MCF 10A (cell line): Measurements from ENCODE around the gene COMMD10. TPM values are rescaled to one million over a fixed set of nuclear protein-coding genes. Genes with fewer than 3 reads are reported as not detected.

Experiments
- BruUV-seq: library from RNA; stranded (reverse); fragments of 400-500 nt; replicated peaks from 2 replicates; lab custom pipeline; 2021; lab: Mats Ljungman, UMichigan
- CTCF ChIA-PET: fragments of 300-600 bp; sonication (Branson Sonifier 250); formaldehyde crosslinking; extraction: SDS; loops from one replicate; lab custom pipeline; 2021; ENCODE audit warnings: antibody characterized with exemption, inconsistent platforms; lab: Yijun Ruan, JAX
- POLR2A ChIA-PET: fragments of 300-600, 350-650 bp; sonication (Branson Sonifier 250); formaldehyde crosslinking; extraction: SDS; loops from one replicate; lab custom pipeline; 2020; ENCODE audit warnings: antibody characterized with exemption, inconsistent platforms; lab: Yijun Ruan, JAX
- DNase-seq: peaks from one replicate; pipeline ENCODE4 v3.0.0-alpha.2; 2018; ENCODE audit not compliant: unreplicated experiment
- H3K27ac Mint-ChIP-seq: one replicate; pipeline ENCODE4 v1.8.0; 2022; ENCODE audit warnings: mild to moderate bottlenecking, low read depth, mixed read lengths; ENCODE audit not compliant: unreplicated experiment
- H3K27me3 Mint-ChIP-seq: one replicate; pipeline ENCODE4 v1.8.0; 2022; ENCODE audit warnings: mixed read lengths; ENCODE audit not compliant: insufficient read depth, unreplicated experiment
- H3K36me3 Mint-ChIP-seq: one replicate; pipeline ENCODE4 v1.8.0; 2022; ENCODE audit warnings: mild to moderate bottlenecking, moderate library complexity, mixed read lengths; ENCODE audit not compliant: insufficient read depth, unreplicated experiment
- H3K4me1 Mint-ChIP-seq: one replicate; pipeline ENCODE4 v1.8.0; 2022; ENCODE audit warnings: mixed read lengths; ENCODE audit not compliant: insufficient read depth, unreplicated experiment
- H3K4me3 Mint-ChIP-seq: one replicate; pipeline ENCODE4 v1.8.0; 2022; ENCODE audit warnings: mild to moderate bottlenecking, moderate library complexity, mixed read lengths; ENCODE audit not compliant: unreplicated experiment
- H3K9me3 Mint-ChIP-seq: one replicate; pipeline ENCODE4 v1.8.0; 2022; ENCODE audit warnings: mixed read lengths; ENCODE audit not compliant: unreplicated experiment
- CTCF ChIP-seq: fragments of 200-600 bp; IDR thresholded peaks from one replicate; pipeline ENCODE4 v1.8.0; 2022; ENCODE audit warnings: antibody characterized with exemption, mild to moderate bottlenecking; ENCODE audit not compliant: unreplicated experiment
- intact Hi-C: fragments of 100-400 bp; cut with micrococcal nuclease; formaldehyde crosslinking; loops from 2 replicates; pipeline ENCODE4 v1.14.1; 2022
- total RNA-seq: library from RNA; stranded (reverse); gene quantifications from 2 replicates; pipeline ENCODE4 v1.2.3, GENCODE V29; 2022

Gene COMMD10
- total RNA-seq, 1 experiment from 2014 or later = 23.2 TPM

- Mint-ChIP-seq H3K36me3 (no peaks in the 10 kb centered on the region), H3K4me1 (no peaks in the 10 kb centered on the region), H3K4me3 (no peak overlapping the region), H3K27ac (no peak overlapping the region), H3K9me3 (no peaks in the 10 kb centered on the region), H3K27me3 (no peaks in the 10 kb centered on the region)
- no peak for DNase-seq
- TF ChIP-seq CTCF = no peak
- intact Hi-C loops = no loop called here
- ChIA-PET POLR2A (no interaction called here), CTCF (no interaction called here)
- BruUV-seq = no TSS peak
Observed at GRCh38 chr5:116229131-116229689, 144.4 kb downstream of the COMMD10 start.

- Mint-ChIP-seq H3K4me3 (no peak overlapping the region), H3K4me1 (no peaks in the 10 kb centered on the region), H3K36me3 (no peaks in the 10 kb centered on the region), H3K9me3 (no peaks in the 10 kb centered on the region), H3K27me3 (no peaks in the 10 kb centered on the region), H3K27ac (no peak overlapping the region)
- DNase-seq = no peak
- ChIA-PET CTCF (no interaction called here), POLR2A (interaction anchor here (0.7 kb wide), 1 partner anchor 20 kb away, joined by 3 read pairs; no protein-coding TSS in a partner anchor)
- BruUV-seq = no TSS peak
- no peak for TF ChIP-seq CTCF
- intact Hi-C loops = no loop called here
Observed at GRCh38 chr5:116231288-116231687, 146.5 kb downstream of the COMMD10 start.

GRCh38 chr5:116234681-116235080 is 149.9 kb downstream of the COMMD10 start:
- intact Hi-C loops = no loop called here
- DNase-seq = no peak
- TF ChIP-seq CTCF = no peak
- no TSS peak for BruUV-seq
- H3K9me3 Mint-ChIP-seq = no peaks in the 10 kb centered on the region
- no peaks in the 10 kb centered on the region for H3K36me3 Mint-ChIP-seq
- H3K4me3 Mint-ChIP-seq = no peak overlapping the region
- H3K27me3 Mint-ChIP-seq = no peaks in the 10 kb centered on the region
- ChIA-PET POLR2A (no interaction called here), CTCF (no interaction called here)
- H3K4me1 Mint-ChIP-seq = no peaks in the 10 kb centered on the region
- no peak overlapping the region for H3K27ac Mint-ChIP-seq

- intact Hi-C loops = no loop called here
- H3K27me3 Mint-ChIP-seq = no peaks in the 10 kb centered on the region
- H3K27ac Mint-ChIP-seq = no peak overlapping the region
- no TSS peak for BruUV-seq
- no peaks in the 10 kb centered on the region for H3K4me1 Mint-ChIP-seq
- TF ChIP-seq CTCF = no peak
- no peak overlapping the region for H3K4me3 Mint-ChIP-seq
- H3K9me3 Mint-ChIP-seq = no peaks in the 10 kb centered on the region
- ChIA-PET CTCF (interaction anchor here (0.6 kb wide), 1 partner anchor 21 kb away, joined by 5 read pairs; no protein-coding TSS in a partner anchor), POLR2A (interaction anchor here (0.9 to 1.0 kb wide), 2 partner anchors 8 to 70 kb away, joined by 3 to 4 read pairs; no protein-coding TSS in a partner anchor)
- no peak for DNase-seq
- no peaks in the 10 kb centered on the region for H3K36me3 Mint-ChIP-seq
Observed at GRCh38 chr5:116237917-116238500, 153.2 kb downstream of the COMMD10 start.
